Measurements from ENCODE around the gene TRIM27. TPM values are rescaled to one million over a fixed set of nuclear protein-coding genes. Genes with fewer than 3 reads are reported as not detected.

Gene TRIM27, protein sequence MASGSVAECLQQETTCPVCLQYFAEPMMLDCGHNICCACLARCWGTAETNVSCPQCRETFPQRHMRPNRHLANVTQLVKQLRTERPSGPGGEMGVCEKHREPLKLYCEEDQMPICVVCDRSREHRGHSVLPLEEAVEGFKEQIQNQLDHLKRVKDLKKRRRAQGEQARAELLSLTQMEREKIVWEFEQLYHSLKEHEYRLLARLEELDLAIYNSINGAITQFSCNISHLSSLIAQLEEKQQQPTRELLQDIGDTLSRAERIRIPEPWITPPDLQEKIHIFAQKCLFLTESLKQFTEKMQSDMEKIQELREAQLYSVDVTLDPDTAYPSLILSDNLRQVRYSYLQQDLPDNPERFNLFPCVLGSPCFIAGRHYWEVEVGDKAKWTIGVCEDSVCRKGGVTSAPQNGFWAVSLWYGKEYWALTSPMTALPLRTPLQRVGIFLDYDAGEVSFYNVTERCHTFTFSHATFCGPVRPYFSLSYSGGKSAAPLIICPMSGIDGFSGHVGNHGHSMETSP
- 11.7 and 12.7 TPM in 2 replicates for polyA plus RNA-seq

DNA sequence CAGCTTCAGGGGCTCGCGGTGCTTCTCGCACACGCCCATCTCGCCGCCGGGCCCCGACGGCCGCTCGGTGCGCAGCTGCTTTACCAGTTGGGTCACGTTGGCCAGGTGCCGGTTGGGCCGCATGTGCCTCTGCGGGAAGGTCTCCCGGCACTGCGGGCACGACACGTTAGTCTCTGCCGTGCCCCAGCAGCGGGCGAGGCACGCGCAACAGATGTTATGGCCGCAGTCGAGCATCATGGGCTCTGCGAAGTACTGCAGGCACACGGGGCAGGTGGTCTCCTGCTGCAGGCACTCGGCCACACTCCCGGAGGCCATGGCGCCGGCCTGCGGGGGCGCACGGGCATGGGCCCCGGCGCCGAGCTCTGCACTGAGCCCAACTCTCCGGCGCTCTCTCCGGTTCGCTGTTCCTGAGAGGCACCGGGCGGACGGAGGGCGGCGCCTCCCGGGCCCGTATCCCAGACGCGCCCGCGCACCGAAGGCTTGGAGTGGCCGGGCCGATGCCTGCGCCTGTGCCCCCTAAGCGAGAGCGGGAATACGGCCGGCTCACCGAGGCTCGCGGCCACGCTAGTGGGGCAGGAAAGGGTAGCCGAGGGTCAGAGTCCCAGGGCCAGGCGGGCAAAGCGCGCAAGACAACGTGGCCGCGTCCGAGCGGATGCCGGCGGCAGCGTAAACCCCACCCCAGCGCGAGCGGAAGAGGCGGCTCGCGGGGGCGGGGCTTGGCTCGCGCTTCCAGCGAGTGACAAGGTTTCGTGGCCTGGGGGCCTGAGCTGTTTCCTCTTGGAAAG, at the start of gene TRIM27:
Gene TRIM27 (minus strand): TSS at position 668 of the 785 bp plus-strand sequence. CDS start 353 bp downstream, at position 315.

Other genes starting within 250 kb of the TRIM27 start
- gene ZNF311, start 81.3 kb upstream of the TRIM27 start, polyA plus RNA-seq, result 0.77 and 0.90 TPM in 2 replicates
- not detected in 2 replicates for gene OR2W1, start 121.2 kb upstream of the TRIM27 start, polyA plus RNA-seq
- not detected in 2 replicates for gene OR2B3, start 163.3 kb upstream of the TRIM27 start, polyA plus RNA-seq
- gene OR2J1, start 175.5 kb upstream of the TRIM27 start, polyA plus RNA-seq, result not detected in 2 replicates
- not detected in 2 replicates for gene OR2J3, start 184.1 kb upstream of the TRIM27 start, polyA plus RNA-seq
- not detected in 2 replicates for gene OR2J2, start 246.9 kb upstream of the TRIM27 start, polyA plus RNA-seq

Data from Purkinje cell (primary cell).